Measurements from ENCODE around the gene EEF2.
"Not testable (repeated sequence)": the region's sequence is repeated elsewhere in the genome, so short reads cannot be mapped to it uniquely, and the experiment has no call there.

Gene EEF2

DNA sequence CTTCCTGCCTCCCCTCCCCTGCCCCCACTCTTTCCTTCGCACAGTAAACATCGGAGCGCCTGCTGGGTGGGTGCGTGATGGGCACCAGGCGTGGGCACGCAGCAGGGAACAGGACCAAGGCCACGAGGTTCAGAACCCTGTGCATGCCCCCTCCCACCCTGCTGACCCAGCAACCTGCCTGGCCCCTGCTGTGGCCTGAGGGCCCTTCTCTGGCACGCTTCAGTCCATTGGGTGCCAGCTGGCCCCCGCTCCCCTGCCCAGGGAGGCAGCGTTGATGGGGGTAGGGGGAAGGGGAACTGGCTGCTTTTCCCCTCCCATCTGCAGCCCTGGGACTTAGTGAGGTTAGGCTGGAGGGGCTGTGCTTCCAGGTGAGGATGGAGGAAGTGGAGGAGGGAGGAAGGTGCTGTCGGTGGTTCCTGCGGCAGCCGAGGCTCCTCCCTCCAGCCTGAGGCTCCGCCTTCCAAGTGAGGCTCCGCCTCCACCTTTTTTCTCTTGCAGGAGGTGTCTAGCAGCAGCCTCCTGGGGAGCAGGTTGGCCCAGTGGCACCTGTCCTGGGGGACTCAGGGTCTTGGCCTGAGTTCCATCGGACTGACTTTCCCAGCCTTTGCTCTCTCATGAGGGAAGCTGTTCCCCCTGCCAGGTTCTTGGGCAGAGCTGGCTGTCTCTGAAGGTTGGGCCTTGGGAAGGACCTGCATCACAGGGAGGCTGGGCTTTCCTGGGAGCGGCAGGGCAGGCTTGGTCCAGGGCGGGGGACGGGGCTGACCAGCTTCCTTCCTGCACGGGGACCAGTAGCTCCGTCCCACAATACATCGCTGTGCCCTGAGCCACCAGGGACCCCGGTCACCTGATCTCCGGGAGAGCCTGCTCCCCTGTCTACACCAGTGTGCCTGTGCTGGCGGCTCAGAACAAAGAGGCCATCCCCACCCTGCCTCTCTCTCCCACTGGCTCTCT, 29.6 kb upstream of the EEF2 start:
- no peak for DNase-seq

DNA sequence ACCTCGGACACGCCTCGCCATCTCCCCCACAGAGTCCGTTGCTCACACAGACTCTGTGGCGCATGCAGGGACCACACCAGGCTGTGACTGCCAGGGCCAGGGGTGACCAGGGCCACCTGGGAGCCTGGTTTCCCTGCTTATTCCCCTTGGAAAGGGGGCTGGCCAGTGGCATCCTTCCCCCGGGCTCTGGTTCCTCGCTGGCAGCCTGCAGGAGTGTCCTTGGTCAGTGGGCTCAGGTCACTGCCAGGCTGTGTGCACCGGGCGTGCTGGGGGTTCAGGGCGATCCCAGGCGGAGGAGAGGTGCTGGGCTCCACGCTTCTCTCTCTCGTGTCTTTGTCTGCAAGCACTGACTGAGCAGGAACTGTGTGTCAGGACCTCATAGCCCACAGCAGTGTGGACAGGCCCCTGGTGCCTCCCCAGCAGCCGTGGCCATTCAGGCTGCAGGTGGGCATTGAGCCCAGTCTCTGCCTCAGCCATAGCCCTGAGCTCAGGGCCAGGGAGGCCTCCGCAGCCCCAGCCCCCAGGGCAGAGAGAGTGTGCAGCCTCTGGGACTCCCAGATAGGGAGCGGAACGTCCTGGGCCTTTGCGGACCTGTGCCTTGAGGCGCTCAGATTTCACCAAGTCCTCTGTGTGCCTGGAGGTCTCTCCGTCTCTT, 28.8 kb upstream of the EEF2 start:
- DNase-seq, result no peak

DNA sequence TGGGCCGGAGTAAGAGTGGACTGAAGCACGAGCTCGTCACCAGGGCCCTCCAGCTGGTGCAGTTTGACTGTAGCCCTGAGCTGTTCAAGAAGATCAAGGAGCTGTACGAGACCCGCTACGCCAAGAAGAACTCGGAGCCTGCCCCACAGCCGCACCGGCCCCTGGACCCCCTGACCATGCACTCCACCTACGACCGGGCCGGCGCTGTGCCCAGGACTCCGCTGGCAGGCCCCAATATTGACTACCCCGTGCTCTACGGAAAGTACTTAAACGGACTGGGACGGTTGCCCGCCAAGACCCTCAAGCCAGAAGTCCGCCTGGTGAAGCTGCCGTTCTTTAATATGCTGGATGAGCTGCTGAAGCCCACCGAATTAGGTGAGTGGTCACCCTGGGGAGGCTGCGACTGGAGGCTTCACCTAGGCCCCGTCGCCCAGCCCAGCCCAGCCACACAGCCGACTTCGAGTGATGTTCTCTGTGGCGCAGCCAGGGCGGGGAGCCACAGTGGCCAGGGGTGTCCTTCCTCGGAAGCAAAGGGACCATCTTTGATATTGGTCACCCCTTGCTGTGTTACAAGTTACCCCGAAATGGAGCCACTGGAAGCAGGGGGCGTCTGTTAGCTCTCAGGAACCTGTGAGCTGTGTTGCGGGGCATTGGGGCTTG, 27.8 kb upstream of the EEF2 start:
- no peak for DNase-seq

- DNase-seq, result peak; percentile 30
Measured at GRCh38 chr19:4012092-4012974, 27.1 kb upstream of the EEF2 start.

GRCh38 chr19:4011430-4011829, 26.2 kb upstream of the EEF2 start:
- DNase-seq, result not testable (repeated sequence)

- DNase-seq, result no peak
Measured at GRCh38 chr19:4010808-4011110, 25.5 kb upstream of the EEF2 start.

DNA sequence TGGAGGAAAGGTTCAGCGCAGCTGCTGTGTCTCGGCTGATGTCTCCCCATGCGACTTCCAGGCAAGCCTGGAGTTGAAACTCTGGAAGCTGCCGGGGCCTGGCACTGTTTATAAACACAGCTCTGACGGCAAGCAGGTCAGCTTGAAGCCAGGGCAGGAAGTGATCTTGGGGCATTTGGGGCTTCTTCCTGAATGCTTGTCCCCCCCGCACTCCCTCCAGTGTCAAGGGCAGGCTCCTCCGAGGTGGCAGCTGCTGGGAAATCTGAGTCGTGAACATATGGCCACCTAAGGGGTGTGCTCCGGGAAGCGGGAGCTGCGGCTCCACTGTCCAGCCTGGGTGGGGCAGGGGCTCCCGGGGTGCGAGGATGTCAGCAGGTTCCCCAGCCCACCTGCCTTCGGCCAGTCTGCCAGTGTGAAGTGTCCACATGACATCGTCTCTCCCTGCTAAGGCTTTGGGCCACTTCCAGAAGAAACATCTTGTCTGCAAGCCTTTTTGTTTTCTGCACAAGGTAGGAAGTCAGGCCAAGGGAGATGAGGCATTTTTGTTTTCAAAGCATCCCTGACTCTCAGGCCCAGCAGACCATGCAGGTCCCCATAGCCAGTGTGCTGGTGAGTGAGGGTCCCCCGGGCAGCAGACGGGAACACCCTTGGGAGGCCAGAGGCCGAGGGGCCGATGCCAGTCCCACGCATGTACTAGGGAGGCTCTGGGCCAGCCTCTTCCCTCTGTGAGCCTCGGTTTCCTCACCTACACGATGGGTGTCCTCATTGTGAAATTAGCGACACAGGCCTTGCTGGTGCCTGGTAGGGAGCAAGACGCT, 24.9 kb upstream of the EEF2 start:
- DNase-seq, result no peak

DNA sequence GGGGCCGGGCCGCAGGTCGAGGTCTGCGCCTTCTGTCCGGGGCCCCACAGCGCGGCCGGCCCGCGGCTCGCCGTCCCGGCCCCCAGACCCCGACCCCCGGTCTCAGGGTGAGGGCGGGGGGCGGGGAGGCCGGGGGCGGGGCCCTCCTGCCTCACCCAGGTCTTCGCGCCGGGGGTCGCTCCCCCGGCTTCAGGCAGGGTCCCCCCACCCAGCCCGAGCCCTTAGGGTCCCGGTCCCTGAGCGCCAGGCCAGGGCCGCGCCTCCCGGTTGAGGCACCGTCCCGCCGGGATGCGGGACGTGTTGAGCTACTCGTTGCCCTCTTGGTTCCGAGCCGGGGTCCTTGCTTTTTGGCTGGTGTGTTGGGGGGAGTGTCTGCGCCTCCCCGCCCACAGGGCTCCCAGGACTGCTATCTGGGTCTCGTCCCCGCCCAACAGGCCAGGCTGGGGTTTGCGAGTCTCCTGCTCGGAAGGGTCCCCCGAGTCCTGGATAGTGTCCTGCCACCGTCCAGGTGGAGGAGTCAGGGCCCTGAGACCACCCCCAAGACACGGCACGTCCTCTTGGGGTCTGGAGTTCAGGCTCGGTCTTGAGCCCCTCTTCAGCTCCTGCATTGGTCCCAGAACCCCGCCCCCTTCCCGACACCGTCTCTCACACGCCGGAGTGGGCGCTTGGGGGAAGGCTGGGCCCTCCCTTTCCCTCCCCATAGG, 22.7 kb upstream of the EEF2 start:
- no peak for DNase-seq

DNA sequence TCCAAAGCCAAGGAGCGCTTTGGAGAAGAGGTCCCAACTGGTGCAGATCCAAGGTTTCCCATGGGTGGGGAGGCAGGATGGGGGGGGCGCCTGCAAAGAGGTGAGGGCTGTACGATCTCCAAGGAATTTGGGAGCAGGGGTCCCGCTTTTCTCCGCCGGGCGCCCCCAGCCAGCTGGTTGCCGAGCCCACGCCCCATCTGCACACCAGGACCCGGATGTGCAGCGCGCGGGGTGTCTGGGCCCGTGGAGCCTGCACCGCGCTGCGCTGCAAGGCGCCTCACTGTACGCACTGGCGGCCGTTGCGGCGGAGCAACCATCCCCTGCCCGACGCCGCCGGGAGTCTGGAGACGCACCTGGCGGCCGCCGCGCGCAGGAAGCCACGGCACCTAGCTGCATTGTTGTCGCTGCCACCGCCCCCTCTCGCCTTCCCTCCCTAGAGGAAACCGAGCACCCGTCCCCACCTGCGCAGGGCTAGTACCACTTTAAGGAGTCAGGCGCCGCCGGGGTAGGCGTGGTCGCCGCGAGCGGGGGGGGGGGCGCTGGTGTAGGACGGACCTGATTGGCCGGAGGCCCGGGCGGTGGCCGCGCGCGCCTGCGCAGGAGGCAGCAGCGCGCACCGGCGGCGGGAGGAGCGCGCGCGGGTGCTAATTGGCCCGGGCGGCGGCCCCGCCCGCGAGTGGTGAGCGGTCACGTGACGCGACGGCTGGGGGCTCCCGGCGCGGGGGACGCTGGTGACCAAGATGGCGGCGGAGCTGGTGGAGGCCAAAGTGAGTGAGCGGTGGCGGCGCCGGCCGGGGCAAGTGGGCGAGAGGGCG, 22.0 kb upstream of the EEF2 start, which contains the start of gene PIAS4:
Gene PIAS4, plus strand, starts transcription at position 716 of the 815 bp plus-strand sequence. Its CDS starts 25 bp downstream, at position 741.
- DNase-seq, result peak; percentile 73

GRCh38 chr19:4005436-4005835, 20.2 kb upstream of the EEF2 start:
- not testable (repeated sequence) for DNase-seq

GRCh38 chr19:4000798-4001197, 15.5 kb upstream of the EEF2 start:
- not testable (repeated sequence) for DNase-seq

DNA sequence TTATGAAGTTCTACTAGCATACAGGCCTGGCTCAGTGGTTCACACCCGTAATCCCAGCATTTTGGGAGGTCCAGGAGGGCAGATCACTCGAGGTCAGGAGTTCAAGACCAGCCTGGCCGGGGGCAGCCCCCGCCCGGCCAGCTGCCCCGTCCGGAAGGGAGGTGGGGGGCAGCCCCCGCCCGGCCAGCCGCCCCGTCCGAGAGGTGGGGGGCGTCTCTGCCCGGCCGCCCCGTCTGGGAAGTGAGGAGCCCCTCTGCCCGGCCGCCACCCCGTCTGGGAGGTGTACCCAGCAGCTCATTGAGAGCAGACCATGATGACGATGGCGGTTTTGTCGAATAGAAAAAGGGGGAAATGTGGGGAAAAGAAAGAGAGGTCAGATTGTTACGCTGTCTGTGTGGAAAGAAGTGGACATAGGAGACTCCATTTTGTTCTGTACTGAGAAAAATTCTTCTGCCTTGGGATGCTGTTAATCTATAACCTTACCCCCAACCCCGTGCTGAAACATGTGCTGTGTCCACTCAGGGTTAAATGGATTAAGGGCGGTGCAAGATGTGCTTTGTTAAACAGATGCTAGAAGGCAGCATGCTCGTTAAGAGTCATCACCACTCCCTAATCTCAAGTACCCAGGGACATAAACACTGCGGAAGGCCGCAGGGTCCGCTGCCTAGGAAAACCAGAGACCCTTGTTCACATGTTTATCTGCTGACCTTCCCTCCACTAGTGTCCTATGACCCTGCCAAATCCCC, 13.6 kb upstream of the EEF2 start:
- DNase-seq, result not testable (repeated sequence)

DNA sequence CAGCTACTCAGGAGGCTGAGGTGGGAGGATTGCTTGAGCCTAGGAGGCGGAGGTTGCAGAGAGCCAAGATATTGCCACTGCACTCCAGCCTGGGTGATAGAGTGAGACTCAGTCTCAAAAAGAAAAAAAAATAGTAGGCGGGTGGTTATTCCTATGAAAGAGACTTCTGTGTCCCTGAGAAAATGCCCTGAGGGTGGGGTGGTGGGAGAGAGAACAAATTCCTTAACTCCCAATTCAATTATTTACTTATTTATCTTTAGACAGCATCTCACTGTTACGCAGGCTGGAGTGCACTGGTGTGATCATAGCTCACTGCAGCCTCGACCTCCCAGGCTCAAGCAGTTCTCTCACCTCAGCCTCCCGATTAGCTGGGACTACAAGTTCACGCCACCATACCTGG, 10.3 kb upstream of the EEF2 start:
- DNase-seq, result no peak

DNA sequence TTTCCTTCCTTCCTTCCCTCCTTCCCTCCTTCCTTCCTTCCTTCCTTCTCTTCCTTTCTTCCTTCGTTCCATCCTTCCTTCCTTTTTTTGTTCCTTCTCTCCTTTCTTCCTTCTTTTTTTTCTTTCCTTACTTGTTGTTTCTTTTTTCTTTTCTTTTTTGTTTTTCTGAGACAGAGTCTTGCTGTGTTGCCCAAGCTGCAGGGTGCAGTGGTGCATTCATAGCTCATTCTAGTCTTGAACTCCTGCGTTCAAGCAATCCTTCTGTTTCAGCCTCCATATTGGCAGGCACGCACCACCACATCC, 5.5 kb upstream of the EEF2 start:
- no peak for DNase-seq

DNA sequence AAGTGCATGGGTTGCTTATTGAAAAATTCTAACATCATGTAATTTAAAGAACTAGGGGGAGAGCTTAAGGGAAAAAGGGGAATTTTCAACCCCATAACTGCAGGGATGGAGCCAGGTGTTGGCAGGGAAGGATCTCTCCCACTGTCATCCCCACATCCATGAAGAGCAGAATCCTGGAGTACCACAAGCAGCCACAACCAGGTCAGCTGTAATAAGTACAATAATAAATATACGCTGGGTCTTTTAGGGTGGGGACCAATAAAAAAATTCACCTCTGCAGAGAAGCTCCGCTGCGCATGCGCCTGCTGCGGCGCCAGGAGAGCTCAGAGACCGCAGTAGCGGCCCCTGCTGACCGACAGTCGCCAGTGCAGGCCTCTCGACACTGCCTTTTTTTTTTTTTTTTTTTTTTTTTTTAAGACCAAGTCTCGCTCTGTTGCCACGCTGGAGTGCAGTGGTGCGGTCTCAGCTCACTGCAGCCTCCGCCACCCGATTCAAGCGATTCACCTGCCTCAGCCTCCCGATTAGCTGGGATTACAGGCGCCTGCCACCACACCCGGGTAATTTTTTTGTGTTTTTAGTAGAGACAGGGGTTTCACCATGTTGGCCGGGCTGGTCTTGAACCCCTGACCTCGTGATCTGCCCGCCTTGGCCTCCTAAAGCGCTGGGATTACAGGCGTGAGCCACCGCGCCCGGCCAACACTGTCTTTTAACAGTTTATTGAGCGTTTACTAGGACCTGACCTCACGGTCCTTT, 2.5 kb upstream of the EEF2 start:
- DNase-seq, result peak; percentile 49

DNA sequence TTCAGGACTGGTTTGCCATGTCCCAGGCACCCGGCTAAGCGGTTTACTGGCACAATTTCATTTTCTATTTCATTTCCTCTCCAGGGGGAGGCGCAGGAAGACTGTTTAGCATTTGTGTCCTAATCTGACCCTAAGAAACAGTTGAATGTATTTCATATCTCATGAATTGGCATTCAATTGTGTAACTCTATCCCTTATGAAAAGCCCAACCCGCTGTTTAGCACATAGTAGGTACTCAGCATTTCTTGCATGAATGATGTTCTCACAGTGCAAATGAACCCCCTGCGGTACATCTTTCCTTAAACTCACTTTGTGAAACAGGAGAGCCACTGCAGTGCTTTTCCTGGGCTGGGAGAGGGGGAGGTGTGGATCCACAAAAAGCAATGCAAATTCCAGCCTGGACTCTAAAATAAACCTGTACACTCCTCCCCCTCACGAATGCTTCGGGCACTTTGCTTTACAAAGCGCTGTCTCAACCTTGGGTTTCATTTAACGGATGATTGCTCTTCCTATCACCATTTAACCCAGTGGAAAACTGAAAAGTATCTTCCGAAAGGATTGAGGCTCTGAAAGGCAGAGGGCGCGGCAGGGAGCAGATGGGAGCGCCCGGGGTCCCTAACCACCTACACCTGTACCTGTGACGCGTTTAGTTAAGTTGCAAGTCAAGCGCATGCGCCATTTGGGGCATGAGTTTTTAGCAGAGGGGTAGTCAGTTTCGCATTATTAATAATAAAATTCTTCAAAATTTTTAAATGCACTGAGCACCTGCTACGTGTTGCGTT, 1.2 kb upstream of the EEF2 start:
- DNase-seq, result peak; percentile 73

- DNase-seq, result no peak
Measured at GRCh38 chr19:3985643-3986259, 488 bp upstream of the EEF2 start.

DNA sequence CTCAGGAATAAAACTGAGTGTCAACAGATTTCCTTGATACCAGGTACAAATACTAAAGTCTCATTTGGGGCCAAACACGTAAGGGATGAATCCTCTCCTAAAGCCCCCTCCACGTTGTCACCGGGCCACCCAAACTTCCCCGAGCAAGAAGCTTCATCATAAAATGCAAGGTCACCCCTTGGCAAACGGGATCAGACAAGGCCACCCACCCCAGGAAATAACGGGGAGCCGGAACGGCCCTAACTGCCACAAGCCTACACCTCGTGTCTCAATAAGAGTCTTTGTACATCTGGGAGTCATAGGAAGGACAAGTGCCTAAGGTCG, 717 bp downstream of the EEF2 start:
- DNase-seq, result no peak

Measured in NCI-H2081 treated with DMSO at 0.1 percent for 48 hours (cell line).